HepG2 (cell line): ENCODE results near the gene TLR4. TPM values are rescaled to one million over a fixed set of nuclear protein-coding genes. Genes with fewer than 3 reads are reported as not detected.

Experiments
- ATAC-seq: fragments of 200-7000 bp; cut with Tn5 transposase; 3 replicates; pipeline ENCODE4 v1.9.1; 2020; ENCODE audit warnings: mild to moderate bottlenecking, moderate library complexity
- BruUV-seq: library from RNA; stranded (reverse); fragments of 400-500 nt; replicated peaks from 2 replicates; lab custom pipeline; 2021; lab: Mats Ljungman, UMichigan
- CTCF ChIA-PET: fragments of 300-600 bp; formaldehyde crosslinking; extraction: SDS; loops from one replicate; lab custom pipeline; 2021; ENCODE audit warnings: low total read pairs, inconsistent platforms, low intra/inter-chr PET ratio; lab: Yijun Ruan, JAX
- POLR2A ChIA-PET: fragments of 350-600 bp; sonication (Branson Sonifier 250); formaldehyde crosslinking; loops from one replicate; lab custom pipeline; 2020; ENCODE audit warnings: antibody characterized with exemption, inconsistent platforms; lab: Yijun Ruan, JAX
- DNase-seq: peaks from one replicate; pipeline ENCODE4 v3.0.0-alpha.2; 2015; ENCODE audit warnings: low spot score
- FAIRE-seq: peaks from 3 replicates; lab custom pipeline; 2011; peaks lifted over from hg19 to GRCh38; lab: Jason Lieb, UNC
- H2AFZ ChIP-seq: one replicate; pipeline ENCODE4 v1.6.1; 2011; ENCODE audit warnings: low read length, inconsistent platforms
- H3K27ac ChIP-seq: fragments of 300-600 bp; 3 replicates; pipeline ENCODE4 v1.8.0; 2011; ENCODE audit warnings: mixed run types, mild to moderate bottlenecking, mixed read lengths, low read length, inconsistent platforms; ENCODE audit not compliant: insufficient read depth; ENCODE audit errors: extremely low read length
- H3K27me3 ChIP-seq, 2 experiments: fragments of 200-600 bp in 1 of 2; 2 replicates in 1 of 2; 3 replicates in 1 of 2; pipeline versions ENCODE4 v1.6.0 to v1.8.0; 2011; ENCODE audit warnings: low read length in 2 of 2, mild to moderate bottlenecking in 2 of 2, moderate library complexity in 2 of 2, inconsistent platforms in 1 of 2; ENCODE audit not compliant: insufficient read depth in 2 of 2, control insufficient read depth in 1 of 2
- H3K36me3 ChIP-seq, 2 experiments: fragments of 200-600 bp in 1 of 2; replicated peaks in 1 of 2; 2 replicates in 1 of 2; 3 replicates in 1 of 2; pipeline versions ENCODE4 v1.5.1 to v1.8.0; 2011; ENCODE audit warnings: low read length in 2 of 2, inconsistent platforms in 1 of 2; ENCODE audit not compliant: insufficient read depth in 2 of 2, control insufficient read depth in 1 of 2
- H3K4me1 ChIP-seq: 2 replicates; pipeline ENCODE4 v1.5.1; 2012; ENCODE audit warnings: low read length, inconsistent platforms; ENCODE audit not compliant: insufficient read depth
- H3K4me2 ChIP-seq: 2 replicates; pipeline ENCODE4 v1.6.0; 2011; ENCODE audit warnings: low read depth, low read length, inconsistent platforms
- H3K4me3 ChIP-seq, 3 experiments: fragments of 200-600 bp in 1 of 3; sonication (generic), shearing (Covaris generic) in 1 of 3; replicated peaks in 1 of 3; 2 replicates each; pipeline ENCODE4 v1.5.1; 2011 to 2016; ENCODE audit warnings: low read length in 3 of 3, inconsistent platforms in 2 of 3, low read depth in 2 of 3, mild to moderate bottlenecking in 2 of 3, control low read depth in 1 of 3, mixed read lengths in 1 of 3; ENCODE audit not compliant: insufficient read depth in 1 of 3
- H3K79me2 ChIP-seq: one replicate; pipeline ENCODE4 v1.6.1; 2011; ENCODE audit warnings: low read length, inconsistent platforms; ENCODE audit not compliant: insufficient read depth
- H3K9ac ChIP-seq: 2 replicates; pipeline ENCODE4 v1.6.0; 2011; ENCODE audit warnings: mild to moderate bottlenecking, low read depth, low read length, inconsistent platforms; ENCODE audit not compliant: insufficient read depth
- H3K9me3 ChIP-seq: 2 replicates; pipeline ENCODE4 v1.5.1; 2012; ENCODE audit warnings: mild to moderate bottlenecking, low read length
- H4K20me1 ChIP-seq: 2 replicates; pipeline ENCODE4 v1.6.0; 2011; ENCODE audit warnings: inconsistent platforms, mild to moderate bottlenecking, low read length, moderate library complexity; ENCODE audit not compliant: insufficient read depth
- DR1 ChIP-seq: sonication (generic); formaldehyde crosslinking; IDR thresholded peaks from 2 replicates; pipeline ENCODE4 v1.8.0; 2021; ENCODE audit warnings: mild to moderate bottlenecking, missing genetic modification reagents, inconsistent platforms
- HNRNPLL ChIP-seq: fragments of 200-400 bp; formaldehyde crosslinking; IDR thresholded peaks from 2 replicates; pipeline ENCODE4 v1.6.1; 2017; ENCODE audit warnings: mild to moderate bottlenecking, low read depth, low read length; ENCODE audit not compliant: poor library complexity, severe bottlenecking
- MAZ ChIP-seq, 2 experiments: sonication (generic) in 1 of 2; formaldehyde crosslinking in 1 of 2; IDR thresholded peaks; 2 replicates each; pipeline versions ENCODE4 v1.5.0 to v1.6.1; 2012 to 2020; ENCODE audit warnings: low read depth in 2 of 2, mild to moderate bottlenecking in 2 of 2, borderline replicate concordance in 1 of 2, improper control_type of control experiment in 1 of 2, low read length in 1 of 2, missing genetic modification reagents in 1 of 2, moderate library complexity in 1 of 2
- RARA ChIP-seq: IDR thresholded peaks from 2 replicates; pipeline ENCODE4 v1.6.1; 2016; ENCODE audit warnings: missing genetic modification reagents, missing compliant biosample characterization
- RELA ChIP-seq: sonication (generic); formaldehyde crosslinking; IDR thresholded peaks from 2 replicates; pipeline ENCODE4 v1.4.0; 2020; ENCODE audit warnings: missing genetic modification reagents
- TCF12 ChIP-seq, 2 experiments: fragments of 450-650 bp in 1 of 2; sonication (generic) in 1 of 2; formaldehyde crosslinking in 1 of 2; IDR thresholded peaks; 2 replicates each; pipeline versions ENCODE4 v1.6.1 to v1.8.0; 2017 to 2022; ENCODE audit warnings: antibody characterized with exemption in 1 of 2, mild to moderate bottlenecking in 1 of 2, missing genetic modification reagents in 1 of 2, moderate library complexity in 1 of 2
- TCF7L2 ChIP-seq: IDR thresholded peaks from 2 replicates; pipeline ENCODE4 v1.6.1; 2011; ENCODE audit warnings: mild to moderate bottlenecking, low read depth, low read length, moderate library complexity
- ZNF20 ChIP-seq: sonication (generic); formaldehyde crosslinking; IDR thresholded peaks from 2 replicates; pipeline ENCODE4 v1.4.0; 2020; ENCODE audit warnings: mild to moderate bottlenecking, moderate library complexity, missing genetic modification reagents
- WGBS: methylation state at CpG from one replicate; pipeline ENCODE4 v1.1.6; 2017; ENCODE audit warnings: low lambda C conversion rate; 5-methylcytosine and 5-hydroxymethylcytosine counted together
- in situ Hi-C: cut with HindIII; loops from 2 replicates; pipeline ENCODE4 v1.10.0; 2017; ENCODE audit warnings: low pct_unique_long_range_greater_than_20kb; ENCODE audit not compliant: extremely low pct_ligation_motif_present
- intact Hi-C: fragments of 100-400 bp; cut with micrococcal nuclease; formaldehyde crosslinking; loops from one replicate; pipeline ENCODE4 v1.10.0; 2022; ENCODE audit not compliant: unreplicated experiment
- polyA plus RNA-seq, 8 experiments: library from polyadenylated mRNA; depleted of rRNA in 3 of 8; stranded (reverse) in 7 of 8; unstranded in 1 of 8; fragments of >200 nt; fragmentation: Illumina TruSeq in 4 of 8; extraction: Trizol in 4 of 8; gene quantifications; 2 replicates each; pipeline versions ENCODE4 v1.2.1 to v1.2.3, GENCODE V29; 2011 to 2016; ENCODE audit warnings: low read depth in 4 of 8, missing spikeins in 1 of 8, mixed read lengths in 1 of 8; ENCODE audit not compliant: insufficient read depth in 1 of 8
- total RNA-seq, 5 experiments: library from RNA; depleted of rRNA; stranded (reverse); fragments of >200 nt; fragmentation: Illumina TruSeq; extraction: Trizol; gene quantifications; 2 replicates each; pipeline ENCODE4 v1.2.3, GENCODE V29; 2016; ENCODE audit warnings: low read depth in 1 of 5
- TF ChIP-seq, protein P1 (sequence below): sonication (generic); formaldehyde crosslinking; IDR thresholded peaks from 2 replicates; pipeline ENCODE4 v1.4.0; 2020; ENCODE audit warnings: missing genetic modification reagents, mild to moderate bottlenecking, borderline replicate concordance
- TF ChIP-seq, protein P2 (sequence below): sonication (generic); formaldehyde crosslinking; IDR thresholded peaks from 2 replicates; pipeline ENCODE4 v1.5.1; 2020; ENCODE audit warnings: missing genetic modification reagents, mild to moderate bottlenecking, borderline replicate concordance
- TF ChIP-seq, protein P3 (sequence below): IDR thresholded peaks from 2 replicates; pipeline ENCODE4 v1.6.1; 2016
- TF ChIP-seq, protein P4 (sequence below): sonication (generic); formaldehyde crosslinking; IDR thresholded peaks from 2 replicates; pipeline ENCODE4 v1.4.0; 2020; ENCODE audit warnings: mild to moderate bottlenecking, missing genetic modification reagents
- TF ChIP-seq, protein P5 (sequence below): sonication (generic); formaldehyde crosslinking; IDR thresholded peaks from 2 replicates; pipeline ENCODE4 v1.4.0; 2020; ENCODE audit warnings: missing genetic modification reagents, mild to moderate bottlenecking, borderline replicate concordance

The TLR4 gene
- total and polyA plus RNA-seq, 2 of the 13 experiments (the other 11 are each of a cell fraction or from before 2014, with no cell fraction given) = 0.07 to 0.22 TPM

DNA sequence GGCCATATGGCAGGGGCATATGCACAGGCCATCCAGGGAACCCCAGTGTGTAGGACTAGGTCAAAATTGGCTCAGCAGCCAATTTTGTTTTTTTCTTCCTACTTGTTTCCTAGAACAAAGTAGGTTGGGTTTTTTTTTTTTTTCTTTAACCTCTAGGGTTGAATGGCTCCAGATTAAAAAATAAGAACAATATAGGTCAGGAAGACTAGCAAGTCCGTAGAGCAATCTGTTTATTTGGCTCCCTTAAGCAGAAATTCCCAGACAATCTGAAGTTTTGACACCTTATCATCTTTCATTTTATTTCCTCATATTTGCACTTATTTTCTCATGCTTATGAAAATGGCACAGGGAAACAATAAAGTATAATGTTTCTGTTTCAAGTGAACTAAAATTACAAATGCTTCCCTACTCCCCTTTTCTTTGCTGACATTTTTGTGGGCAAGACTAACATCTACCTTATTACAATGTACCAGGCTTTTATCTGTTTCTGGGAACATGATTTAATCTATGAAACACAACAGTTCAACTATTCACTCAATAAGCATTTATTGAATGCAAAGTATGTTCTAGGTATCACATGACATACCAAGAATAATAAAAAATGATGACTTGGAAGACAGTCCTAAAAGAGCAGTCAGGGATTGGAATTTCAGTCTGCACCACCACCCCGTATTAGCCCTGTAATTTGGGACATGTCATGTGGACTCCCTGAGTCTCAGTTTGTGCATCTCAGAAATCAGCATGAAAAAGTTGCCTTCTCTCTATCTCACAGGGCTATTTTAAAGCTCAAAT is 30.5 kb downstream of the TLR4 start (continued):
- TF ChIP-seq, protein P1, sequence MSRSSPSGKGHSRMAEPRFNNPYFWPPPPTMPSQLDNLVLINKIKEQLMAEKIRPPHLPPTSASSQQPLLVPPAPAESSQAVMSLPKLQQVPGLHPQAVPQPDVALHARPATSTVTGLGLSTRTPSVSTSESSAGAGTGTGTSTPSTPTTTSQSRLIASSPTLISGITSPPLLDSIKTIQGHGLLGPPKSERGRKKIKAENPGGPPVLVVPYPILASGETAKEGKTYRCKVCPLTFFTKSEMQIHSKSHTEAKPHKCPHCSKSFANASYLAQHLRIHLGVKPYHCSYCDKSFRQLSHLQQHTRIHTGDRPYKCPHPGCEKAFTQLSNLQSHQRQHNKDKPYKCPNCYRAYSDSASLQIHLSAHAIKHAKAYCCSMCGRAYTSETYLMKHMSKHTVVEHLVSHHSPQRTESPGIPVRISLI = no peak
- TF ChIP-seq TCF12 (IDR thresholded peaks at IDR 0.05) (no peak), TCF12 (CRISPR knock-in tag; IDR thresholded peaks at IDR 0.05) (no peak)

DNA sequence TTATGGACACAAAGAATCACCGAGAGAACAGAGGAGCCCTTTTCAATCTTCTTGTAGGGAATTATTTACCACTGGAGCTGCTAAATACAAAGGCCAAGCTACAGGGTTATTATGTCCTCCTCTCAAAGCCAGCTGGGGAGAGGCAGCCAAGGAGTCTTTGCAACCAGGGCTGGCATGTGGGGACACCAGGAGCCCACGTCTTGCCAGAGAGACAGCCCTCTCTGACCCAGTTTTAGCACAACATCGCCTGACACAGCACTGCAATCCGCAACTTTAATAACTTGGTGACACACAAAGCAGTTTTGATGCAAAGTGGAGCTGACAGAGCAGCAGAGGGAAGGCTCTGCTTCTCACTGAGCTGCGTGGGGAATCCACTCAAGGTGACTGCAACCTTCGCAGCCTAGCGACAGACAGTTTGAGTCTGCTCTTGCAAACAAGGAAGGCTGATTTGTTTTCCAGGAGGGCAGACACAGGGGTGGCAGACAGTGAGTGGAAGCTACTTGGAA is 33.6 kb downstream of the TLR4 start:
- DNase-seq (no peak), FAIRE-seq (no peak), ATAC-seq (no peak)
- H3K9me3 ChIP-seq = no peaks in the 10 kb centered on the region
- no peak overlapping the region for H3K9ac ChIP-seq
- H3K27ac ChIP-seq = no peak overlapping the region
- no peaks in the 10 kb centered on the region; a peak in 2 of 5 replicates for H3K27me3 ChIP-seq
- no peaks in the 10 kb centered on the region for H4K20me1 ChIP-seq
- H3K4me1 ChIP-seq = no peaks in the 10 kb centered on the region
- H3K36me3 ChIP-seq = no peaks in the 10 kb centered on the region
- ChIA-PET CTCF (no interaction called here), POLR2A (no interaction called here)
- no peak overlapping the region for H2AFZ ChIP-seq
- H3K79me2 ChIP-seq = no peaks in the 10 kb centered on the region
- intact Hi-C loops (no loop called here), in situ Hi-C loops (no loop called here)
- WGBS = 0% methylated on average over 6 of the region's 7 CpGs
- no peak overlapping the region for H3K4me3 ChIP-seq
- BruUV-seq = no TSS peak
- no peak overlapping the region for H3K4me2 ChIP-seq
- TF ChIP-seq, protein P2, sequence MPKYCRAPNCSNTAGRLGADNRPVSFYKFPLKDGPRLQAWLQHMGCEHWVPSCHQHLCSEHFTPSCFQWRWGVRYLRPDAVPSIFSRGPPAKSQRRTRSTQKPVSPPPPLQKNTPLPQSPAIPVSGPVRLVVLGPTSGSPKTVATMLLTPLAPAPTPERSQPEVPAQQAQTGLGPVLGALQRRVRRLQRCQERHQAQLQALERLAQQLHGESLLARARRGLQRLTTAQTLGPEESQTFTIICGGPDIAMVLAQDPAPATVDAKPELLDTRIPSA (CRISPR knock-in tag) = no peak
- TF ChIP-seq, protein P3, sequence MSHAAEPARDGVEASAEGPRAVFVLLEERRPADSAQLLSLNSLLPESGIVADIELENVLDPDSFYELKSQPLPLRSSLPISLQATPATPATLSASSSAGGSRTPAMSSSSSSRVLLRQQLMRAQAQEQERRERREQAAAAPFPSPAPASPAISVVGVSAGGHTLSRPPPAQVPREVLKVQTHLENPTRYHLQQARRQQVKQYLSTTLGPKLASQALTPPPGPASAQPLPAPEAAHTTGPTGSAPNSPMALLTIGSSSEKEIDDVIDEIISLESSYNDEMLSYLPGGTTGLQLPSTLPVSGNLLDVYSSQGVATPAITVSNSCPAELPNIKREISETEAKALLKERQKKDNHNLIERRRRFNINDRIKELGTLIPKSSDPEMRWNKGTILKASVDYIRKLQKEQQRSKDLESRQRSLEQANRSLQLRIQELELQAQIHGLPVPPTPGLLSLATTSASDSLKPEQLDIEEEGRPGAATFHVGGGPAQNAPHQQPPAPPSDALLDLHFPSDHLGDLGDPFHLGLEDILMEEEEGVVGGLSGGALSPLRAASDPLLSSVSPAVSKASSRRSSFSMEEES (CRISPR knock-in tag) = no peak
- TF ChIP-seq, protein P4, sequence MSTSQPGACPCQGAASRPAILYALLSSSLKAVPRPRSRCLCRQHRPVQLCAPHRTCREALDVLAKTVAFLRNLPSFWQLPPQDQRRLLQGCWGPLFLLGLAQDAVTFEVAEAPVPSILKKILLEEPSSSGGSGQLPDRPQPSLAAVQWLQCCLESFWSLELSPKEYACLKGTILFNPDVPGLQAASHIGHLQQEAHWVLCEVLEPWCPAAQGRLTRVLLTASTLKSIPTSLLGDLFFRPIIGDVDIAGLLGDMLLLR (CRISPR knock-in tag) = no peak
- TF ChIP-seq HNRNPLL (no peak), MAZ (IDR thresholded peaks at IDR 0.05; ENCODE audit: borderline replicate concordance, low read depth, low read length) (no peak), MAZ (CRISPR knock-in tag; IDR thresholded peaks at IDR 0.05; ENCODE audit: low read depth) (no peak), ZNF20 (no peak), RELA (no peak), DR1 (CRISPR knock-in tag) (no peak), TCF7L2 (no peak), RARA (CRISPR knock-in tag) (no peak)
- TF ChIP-seq, protein P5, sequence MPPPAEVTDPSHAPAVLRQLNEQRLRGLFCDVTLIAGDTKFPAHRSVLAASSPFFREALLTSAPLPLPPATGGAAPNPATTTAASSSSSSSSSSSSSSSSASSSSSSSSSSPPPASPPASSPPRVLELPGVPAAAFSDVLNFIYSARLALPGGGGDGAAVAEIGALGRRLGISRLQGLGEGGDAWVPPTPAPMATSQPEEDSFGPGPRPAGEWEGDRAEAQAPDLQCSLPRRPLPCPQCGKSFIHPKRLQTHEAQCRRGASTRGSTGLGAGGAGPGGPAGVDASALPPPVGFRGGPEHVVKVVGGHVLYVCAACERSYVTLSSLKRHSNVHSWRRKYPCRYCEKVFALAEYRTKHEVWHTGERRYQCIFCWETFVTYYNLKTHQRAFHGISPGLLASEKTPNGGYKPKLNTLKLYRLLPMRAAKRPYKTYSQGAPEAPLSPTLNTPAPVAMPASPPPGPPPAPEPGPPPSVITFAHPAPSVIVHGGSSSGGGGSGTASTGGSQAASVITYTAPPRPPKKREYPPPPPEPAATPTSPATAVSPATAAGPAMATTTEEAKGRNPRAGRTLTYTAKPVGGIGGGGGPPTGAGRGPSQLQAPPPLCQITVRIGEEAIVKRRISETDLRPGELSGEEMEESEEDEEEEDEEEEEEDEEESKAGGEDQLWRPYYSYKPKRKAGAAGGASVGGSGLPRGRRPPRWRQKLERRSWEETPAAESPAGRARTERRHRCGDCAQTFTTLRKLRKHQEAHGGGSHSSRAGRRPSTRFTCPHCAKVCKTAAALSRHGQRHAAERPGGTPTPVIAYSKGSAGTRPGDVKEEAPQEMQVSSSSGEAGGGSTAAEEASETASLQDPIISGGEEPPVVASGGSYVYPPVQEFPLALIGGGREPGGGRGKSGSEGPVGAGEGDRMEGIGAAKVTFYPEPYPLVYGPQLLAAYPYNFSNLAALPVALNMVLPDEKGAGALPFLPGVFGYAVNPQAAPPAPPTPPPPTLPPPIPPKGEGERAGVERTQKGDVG (CRISPR knock-in tag) = no peak
